ENCODE results near the gene PRSS33. TPM values are rescaled to one million over a fixed set of nuclear protein-coding genes. Genes with fewer than 3 reads are reported as not detected.

Gene PRSS33
- total and polyA plus RNA-seq, 9 of the 15 experiments (the other 6 are each of a cell fraction or from before 2014, with no cell fraction given) = not detected

- TF ChIP-seq HES1 (IDR thresholded peaks at IDR 0.05; ENCODE audit: low read depth) = no peak
- TF ChIP-seq PBX2 (CRISPR knock-in tag; IDR thresholded peaks at IDR 0.05; ENCODE audit: low read depth) = no peak
- TF ChIP-seq PBX2 (tag; conservative IDR thresholded peaks at IDR 0.05; ENCODE audit: low read depth) = no peak
- TF ChIP-seq MBD1 (CRISPR knock-in tag; IDR thresholded peaks at IDR 0.05) = no peak
- TF ChIP-seq MGA (IDR thresholded peaks at IDR 0.05) = peak; percentile 99
- no peak for TF ChIP-seq DEAF1 (CRISPR knock-in tag; IDR thresholded peaks at IDR 0.05)
- peak; percentile 73 for TF ChIP-seq RBM22 (IDR thresholded peaks at IDR 0.05; ENCODE audit: low read depth, low read length, poor library complexity, severe bottlenecking)
These were observed 35.1 kb downstream of the PRSS33 start, which contains the start of gene SRRM2 (continued) for GRCh38 chr16:2752035-2752849.

Data from K562 (cell line).